GM21381 (cell line): ENCODE results near the gene FZD4.
"Not testable (repeated sequence)": the region's sequence is repeated elsewhere in the genome, so short reads cannot be mapped to it uniquely, and the experiment has no call there.

ENCODE experiments used
- ATAC-seq: cut with Tn5 transposase; IDR thresholded peaks from one replicate; pipeline ENCODE4 v1.9.1; 2021; ENCODE audit warnings: mild to moderate bottlenecking, moderate library complexity; ENCODE audit not compliant: unreplicated experiment

The FZD4 gene

DNA sequence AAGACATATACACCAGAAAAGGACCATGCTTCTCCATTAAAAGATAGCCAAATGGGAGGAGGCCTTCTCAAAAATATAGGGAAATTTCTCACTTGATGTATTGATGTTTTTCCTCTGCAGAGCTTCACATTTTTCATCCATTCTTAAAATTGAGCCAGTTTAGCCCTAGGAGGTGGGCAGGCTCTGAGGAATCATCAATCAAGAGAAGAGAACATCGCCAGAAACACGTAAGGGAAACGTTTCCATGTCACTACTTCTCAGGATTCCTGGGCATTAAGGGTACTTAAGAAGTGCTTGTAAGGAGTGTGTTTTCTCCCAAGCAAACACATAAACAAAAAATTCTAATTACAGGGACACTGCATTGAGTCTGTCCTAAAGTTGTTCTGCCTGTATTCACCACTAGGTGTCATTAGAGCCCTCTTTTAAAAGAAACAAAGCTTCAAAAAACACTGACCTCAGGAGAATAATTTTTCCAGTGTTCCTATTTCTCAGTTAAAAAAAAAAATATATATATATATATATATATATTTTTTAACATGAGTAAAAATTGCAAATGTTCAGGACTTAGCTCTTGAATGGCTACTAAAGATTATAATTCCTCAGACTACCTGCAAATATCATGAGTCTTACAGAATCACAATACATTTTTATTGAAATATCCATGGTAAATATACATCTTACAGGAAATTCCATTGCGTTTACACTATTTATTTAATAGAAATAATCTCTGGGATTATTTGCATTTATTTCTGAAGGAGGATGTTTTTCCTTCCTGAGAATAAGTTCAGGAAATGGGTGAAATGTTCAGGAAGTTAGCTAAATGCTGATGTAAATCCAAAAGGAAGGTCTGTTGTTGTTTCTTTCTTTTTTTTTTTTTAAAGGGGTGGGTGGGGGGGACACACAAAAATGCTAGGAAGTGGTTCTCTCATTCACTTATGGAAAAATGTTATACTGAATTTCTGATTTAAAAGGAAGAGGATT is 16.0 kb downstream of the FZD4 start:
- no peak for ATAC-seq

DNA sequence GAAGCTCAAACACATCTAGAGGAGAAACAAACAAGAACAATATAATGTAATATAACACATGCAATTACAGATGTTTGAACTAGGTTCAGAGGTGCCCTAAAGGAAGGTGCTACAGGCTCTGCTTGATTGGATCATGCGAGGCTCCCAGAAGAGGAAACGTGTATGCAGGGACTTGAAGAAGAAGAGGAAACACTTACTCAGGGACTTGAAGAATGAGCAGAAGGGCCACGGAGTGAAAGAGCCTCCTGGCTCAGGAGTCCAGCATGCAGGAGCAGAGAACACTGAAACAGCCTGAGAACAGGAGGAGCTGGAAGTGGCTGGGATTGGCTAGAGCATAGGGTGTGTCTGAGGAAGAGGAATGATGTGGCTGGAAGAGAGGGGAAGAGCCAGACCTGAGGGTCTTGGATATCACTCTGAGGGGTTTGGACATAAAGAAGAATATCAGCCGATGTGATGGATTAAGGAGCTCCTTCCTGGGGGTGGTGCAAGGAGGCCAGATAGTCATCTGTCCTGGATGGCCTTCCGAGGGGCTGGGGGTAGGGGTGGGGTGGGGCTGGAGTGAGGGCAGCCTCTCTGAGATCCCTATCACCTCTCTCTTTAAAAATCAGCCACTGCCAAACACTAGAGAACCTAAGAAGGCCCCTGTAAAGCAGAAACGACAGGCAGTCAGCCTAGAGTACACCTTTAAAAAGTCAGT is 16.8 kb downstream of the FZD4 start:
- no peak for ATAC-seq

DNA sequence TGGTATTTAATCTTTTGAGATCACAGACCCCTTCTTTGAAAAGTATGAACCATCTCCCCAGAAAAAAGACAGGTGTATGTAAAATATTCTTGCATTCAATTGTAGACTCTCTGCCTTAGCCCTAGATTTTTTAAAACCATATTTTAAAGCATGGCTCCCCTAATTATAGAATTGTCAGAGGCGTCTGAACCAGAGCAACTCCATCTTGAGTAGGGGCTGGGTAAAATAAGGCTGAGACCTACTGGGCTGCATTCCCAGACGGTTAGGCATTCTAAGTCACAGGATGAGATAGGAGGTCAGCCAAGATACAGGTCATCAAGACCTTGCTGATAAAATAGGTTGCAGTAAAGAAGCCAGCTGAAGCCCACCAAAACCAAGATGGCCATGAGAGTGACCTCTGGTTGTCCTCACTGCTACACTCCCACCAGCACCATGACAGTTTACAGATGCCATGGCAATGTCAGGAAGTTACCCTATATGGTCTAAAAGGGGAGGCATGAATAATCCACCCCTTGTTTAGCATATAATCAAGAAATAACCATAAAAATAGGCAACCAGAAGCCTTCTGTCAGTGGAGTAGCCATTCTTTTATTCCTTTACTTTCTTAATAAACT is 17.9 kb downstream of the FZD4 start:
- not testable (repeated sequence) for ATAC-seq

DNA sequence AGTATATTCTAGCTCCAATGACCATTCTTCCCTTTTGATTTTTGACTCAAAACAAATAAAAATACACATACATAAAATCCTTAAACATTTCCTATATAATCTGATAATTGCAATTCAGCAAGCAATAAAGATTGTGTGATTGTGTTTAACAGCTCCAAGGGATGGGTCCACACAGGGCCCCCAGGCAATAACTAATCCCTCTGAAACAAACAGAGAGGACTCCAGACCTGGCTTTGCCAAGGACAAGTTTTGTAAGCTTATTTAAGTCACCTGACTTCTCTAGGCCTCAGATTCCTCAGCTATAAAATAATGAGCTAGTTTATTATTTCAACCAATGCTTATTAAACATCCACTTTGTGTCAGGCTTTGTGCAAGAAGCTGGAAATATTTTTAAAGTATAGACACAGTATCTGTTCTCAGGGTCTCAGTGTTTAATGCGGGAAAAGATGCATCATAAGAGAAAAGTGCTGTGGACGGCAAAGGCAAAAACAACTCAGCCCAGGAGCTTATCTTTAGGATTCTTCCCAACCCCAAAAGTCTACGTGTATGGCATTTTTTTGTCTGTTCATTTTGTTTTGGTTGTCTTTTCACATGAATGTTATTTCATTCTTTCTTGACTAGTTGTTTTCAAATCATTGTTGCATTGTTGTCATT is 20.1 kb downstream of the FZD4 start:
- no peak for ATAC-seq

DNA sequence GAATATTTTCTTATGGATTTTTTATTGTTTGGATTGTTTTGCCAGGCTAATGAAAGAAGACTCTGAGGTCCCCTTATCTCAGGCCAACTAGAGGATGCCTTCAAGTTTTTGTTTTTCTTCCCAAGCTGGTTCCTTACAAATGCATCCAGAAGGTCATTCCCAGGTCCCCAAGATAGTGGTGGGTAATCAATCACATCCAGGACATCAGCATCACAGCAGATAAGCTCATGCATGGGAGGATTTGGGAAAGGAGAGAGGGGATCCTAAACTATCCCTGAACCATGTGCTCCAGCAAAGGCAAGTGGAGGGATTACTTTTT is 20.7 kb downstream of the FZD4 start:
- ATAC-seq: no peak

DNA sequence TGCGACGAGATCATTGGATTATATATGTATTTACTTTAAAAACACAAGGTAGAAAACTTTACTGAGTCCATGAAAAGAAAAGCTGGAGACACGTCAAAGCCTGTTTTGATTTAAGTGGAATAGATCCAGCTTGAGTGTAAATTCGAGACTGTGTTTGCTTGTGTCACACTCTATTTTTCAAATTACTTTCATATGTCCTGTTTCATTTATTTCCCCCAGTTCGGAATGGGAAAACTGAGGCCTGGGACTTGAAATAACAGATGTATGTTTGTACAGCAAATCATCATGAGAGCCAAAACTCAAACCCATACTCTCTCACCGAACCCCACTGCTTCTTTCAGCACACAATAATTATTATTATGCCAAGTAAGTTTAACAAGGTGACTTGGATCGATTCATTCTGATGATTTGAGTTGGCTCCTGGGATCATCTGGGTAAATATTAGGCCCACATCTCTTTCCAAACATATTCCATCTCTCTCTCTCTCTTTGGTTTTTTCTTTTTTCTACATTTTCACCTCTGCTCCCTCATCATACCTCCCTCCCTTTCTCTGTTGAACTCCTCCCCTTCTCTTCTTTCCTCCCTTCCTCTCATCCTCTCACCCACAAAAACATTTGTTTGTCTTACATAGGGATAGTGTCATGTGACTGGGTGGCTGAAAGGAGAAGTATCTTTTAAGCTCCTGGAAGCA is 21.2 kb downstream of the FZD4 start:
- ATAC-seq: no peak

DNA sequence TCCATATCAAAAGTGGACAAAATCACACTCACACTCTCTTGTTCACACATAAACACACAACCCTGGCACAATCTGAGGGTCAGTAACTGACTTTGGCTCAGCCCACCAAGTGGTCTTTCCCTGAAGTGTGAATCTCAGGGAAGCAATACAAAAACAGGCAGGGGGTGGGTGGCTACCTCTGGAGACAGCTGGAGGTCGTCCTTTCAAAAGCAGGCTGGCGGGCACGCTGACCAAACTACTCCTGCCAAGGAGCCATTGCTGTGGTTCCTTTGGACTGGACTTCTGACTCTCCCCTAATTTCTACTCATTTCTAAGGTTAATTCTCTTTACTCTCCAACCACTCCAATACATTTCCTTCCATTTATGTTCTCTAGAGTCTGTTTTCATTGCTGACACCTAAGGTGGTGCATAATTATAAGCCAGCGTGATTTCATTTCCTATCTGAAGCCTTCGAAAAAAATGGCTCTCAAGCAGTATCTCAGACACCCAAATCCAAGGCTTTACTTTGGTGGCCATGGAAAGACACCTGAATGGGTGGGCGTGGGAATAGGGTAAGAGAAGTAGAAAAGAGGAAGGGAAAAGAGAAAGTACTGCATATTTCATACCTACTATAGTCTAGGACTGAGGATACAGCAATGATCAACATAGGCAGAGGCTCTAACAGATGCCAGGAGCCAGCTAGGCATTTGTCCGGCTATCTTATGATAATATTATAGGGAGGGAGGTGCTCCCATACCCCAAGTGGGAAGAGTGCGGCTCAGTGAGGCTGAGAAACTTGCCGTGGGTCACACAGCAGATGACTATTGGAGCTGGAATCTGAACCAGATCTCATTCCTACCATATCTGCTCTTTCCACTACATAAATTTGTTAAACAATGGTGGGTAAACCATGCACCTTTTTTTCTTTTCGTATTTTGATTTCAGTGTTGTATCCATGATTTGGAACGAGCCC is 22.0 kb downstream of the FZD4 start:
- no peak for ATAC-seq

DNA sequence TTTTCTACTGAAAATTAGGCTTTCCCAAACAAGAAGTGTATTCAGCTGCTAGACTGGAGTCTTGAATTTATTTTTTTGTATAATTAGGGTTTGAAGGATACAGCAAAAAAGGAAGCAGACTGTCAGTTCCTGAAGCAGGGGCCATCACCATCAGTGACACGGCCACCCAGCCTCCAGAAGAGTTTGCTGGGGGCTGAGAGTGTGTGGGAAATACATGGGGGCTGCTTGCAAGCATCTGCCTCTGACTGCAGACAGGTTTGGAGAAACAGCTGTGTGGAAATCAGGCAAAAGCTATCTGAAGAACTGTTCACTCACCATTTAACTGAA is 23.0 kb downstream of the FZD4 start:
- ATAC-seq: no peak

DNA sequence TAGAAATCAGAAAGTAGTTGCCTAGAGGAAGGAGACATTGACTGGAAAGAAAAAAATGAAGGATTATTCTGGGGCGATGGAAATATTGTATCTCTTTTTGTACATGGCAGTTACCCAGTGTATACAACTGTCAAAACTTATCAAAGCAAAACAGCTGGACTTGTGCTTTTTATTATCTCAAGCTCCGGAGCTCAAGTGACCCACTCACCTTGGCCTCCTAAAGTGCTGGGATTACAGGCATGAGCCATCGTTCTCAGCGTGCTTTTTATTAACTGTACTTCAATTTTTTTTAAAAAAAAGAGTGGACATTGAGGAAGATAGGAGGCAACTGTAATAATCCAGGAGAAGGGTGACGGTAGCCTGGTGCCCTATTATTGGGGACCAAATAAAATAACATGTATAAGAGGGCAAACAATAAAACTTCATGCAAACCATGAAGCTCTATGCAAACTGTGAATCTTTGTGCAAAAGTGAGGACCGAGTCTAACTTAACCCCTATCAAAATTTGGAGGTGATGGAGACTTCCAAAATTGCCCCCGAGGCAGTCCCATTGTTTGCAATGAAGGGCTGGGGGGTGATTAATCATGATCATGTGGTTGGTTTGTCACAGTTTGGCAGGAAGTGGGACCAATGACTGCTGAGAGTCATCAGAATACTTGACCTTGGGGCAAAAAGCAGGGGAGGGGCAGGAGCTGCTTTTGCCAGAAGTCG is 23.5 kb downstream of the FZD4 start:
- no peak for ATAC-seq

DNA sequence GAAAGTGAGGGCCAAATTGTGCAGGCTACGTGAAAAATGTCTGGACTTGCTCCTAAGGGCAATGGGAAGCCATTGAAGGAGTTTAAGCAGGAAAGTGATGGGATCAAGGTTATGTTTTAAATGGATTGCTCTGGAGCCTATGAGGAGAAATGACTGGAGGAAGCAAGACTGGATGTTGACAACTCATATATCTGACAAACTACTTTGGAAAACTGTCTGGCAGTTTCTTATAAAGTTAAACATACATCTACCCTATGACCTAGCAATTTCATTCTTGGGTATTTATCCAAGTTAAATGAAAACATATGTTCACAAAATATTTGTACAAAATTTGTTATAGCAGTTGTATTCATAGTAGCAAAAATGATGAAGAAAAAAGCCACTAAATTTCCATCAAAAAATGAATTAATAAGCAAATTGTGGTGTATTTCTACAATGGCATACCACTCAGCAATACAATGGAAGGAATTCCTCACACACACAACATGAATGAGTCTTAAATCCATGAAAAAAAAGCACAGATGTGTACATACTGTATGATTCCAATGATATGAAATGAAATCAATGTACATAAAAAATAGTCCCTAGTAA is 24.1 kb downstream of the FZD4 start:
- no peak for ATAC-seq

DNA sequence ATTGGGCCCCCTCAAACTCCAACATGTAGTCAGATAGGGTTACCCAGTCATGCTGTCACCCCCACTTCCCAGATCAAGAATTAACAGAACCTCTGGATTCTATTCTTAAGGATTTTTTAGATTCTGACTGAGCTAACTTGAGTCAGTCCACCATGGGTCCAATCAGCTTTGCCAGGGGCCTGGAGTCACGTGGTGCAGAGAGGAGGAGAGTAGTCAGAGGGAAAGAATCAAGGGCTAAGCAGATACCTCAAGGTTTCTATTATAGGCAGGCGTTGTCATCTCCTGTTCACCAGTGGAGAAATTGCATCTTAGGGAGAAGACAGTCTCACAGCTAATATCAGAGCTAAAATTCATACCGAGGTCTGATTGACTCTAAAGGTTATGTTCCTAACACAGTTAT is 28.2 kb downstream of the FZD4 start:
- no peak for ATAC-seq

DNA sequence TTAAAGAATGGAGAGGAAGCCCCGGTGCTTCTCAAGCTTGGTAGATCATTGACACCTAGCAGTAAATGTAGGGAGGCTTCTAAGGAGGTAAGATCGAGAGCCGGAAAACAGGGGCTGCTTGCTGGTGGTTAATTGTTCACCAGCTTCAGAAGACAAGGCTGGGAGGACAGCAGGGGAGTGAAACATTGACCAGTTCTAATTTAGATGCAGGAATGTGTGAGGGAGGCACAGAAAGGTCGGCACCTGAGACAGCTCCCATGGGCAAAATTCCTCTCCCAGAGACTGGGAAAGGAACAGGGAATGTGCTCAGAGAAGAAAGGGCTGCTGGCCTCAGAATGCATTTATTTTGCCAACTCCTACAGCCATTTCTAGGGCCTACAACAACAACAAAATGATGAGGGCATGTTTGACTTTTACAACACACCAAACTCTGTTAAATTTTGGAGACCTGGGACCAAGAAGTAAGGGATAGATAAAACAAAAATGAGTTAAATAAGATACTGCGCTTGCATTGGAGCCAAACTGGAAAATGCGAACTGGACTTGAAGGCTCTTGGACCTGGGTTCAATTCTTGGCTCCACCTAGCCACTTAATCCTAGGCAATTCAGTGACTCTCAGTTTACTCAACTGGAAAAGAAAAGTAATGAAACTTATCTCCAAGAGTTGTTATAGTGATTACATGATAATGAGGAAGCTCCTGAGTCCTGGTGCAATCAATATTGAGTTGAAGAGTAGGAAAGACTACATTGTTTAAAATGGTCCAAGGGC is 31.0 kb downstream of the FZD4 start:
- ATAC-seq: no peak

DNA sequence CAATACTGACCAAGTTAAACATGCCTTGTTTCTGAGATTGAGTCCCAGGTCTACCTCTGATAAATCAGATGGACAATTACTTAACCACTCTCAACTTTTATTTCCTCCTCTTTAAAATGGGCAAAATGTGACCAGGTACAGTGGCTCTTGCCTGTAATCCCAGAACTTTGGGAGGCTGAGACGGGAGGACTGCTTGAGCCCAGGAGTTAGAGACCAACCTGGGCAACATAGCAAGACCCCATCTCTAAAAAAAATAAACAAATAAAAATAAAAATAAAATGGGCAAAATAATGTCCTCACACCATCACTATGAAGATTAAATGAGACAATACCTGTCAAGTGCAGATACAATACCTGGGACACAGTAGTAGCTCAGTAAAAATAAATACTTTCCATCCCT is 33.0 kb downstream of the FZD4 start:
- no peak for ATAC-seq

DNA sequence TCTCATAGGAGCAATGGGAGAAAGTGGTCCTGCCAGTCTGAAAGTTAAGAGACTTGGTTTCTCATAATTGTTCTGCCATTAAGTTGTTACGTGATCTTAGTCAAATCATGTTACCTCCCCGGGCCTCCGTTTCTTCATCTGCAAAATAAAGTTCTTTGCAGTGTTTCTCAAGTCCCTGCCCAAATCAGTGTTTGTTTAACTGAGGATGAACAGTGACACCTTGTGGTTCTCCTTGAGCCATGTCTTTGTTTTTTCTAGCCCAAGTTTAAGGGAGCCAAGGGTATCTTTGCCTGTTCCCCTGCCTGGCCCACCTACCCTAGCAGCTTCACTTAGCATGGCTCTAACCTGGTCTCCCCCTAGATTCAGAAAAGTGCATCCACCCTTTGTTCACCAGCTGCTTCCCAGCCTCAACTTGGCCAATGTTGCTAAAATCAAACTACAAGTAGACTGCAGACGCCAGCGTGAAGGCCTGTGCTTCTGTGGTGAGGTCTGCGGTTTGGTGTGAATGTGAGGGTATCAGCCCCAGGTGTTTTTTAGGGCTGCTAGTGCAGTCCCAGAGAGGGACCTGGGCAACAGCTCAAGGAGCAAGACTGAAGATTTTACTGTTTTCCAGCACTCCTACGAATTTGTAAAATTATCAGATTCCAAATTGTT is 35.5 kb downstream of the FZD4 start:
- no peak for ATAC-seq

DNA sequence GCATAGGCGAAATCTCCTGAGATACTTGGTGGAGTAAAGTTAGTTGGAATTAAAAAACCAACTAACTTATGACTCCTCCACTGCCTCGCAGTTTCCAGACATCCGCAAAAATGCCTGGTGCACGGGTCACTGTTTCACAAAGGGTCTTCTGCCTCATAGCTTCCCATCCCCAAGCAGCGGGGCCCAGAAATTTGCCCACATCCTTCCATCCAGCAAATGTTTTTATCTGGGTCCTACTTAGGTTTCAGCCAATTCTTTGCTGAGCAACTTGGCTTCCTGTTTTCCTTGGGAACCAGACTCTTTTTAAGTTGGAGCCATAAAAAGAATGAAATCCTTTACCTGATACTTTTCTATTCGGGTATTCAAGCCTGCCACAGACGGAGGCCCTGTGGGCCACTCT is 36.2 kb downstream of the FZD4 start:
- ATAC-seq: no peak

DNA sequence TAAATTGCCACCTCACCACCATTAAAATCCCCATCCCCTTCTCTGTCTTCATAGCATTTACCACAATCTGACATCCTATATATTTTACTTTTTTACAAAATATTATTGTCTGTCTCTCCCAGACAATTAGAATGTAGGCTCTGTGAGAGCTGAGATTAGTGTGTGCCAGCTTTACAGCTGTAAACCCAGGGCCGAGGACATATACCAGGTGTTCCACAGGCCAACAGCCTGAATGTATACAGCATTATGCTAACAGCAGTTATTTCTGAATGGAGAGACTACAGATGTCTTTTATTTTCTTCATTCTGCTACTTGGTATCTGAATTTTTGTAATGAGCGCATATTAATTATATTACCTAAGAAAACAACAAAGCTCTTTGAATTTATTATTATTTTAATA is 36.7 kb downstream of the FZD4 start:
- ATAC-seq: no peak

DNA sequence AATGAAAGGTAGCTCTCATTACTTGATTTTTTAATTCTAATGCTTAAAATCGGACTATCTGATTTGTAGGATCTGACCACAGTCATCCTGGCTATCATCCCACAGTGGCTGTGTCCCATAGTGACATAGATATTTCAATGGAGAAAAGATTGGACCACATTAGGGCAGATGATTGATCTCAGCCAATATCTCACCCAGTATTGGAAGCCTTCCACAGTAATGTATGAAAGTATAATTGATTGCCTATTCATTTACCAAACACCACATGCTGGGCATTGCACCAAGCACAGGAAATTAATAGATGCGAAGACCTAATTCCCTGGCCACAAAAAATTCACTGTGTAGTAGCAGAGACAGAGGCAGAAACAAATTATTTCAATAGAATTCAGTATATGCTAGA is 37.6 kb downstream of the FZD4 start:
- ATAC-seq: no peak

DNA sequence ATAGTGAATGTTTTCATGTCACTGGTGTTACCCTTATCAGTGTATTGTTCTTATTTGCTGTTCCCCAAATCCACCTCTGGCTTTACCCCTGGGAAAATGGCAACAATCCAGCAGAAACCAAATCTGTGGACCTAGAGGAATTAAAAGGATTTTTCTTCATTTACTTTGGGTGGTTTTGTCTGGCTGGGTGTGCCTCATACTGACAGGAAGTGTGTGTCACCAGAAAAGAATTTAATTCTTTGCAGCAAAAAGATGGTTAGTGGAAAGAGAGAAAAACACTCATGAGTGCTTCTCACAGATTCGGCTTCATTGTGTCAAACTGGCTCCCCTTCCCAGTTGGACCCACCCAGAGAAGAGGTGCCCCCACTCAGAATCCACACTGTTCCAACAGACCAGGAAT is 38.9 kb downstream of the FZD4 start:
- ATAC-seq: no peak
